DMS 273 (cell line): ENCODE measurements around the gene PRKAG2.

Experiments
- DNase-seq: peaks from one replicate; lab custom pipeline; 2025; ENCODE audit not compliant: unreplicated experiment; lab: John Stamatoyannopoulos, UW

Gene PRKAG2

DNA sequence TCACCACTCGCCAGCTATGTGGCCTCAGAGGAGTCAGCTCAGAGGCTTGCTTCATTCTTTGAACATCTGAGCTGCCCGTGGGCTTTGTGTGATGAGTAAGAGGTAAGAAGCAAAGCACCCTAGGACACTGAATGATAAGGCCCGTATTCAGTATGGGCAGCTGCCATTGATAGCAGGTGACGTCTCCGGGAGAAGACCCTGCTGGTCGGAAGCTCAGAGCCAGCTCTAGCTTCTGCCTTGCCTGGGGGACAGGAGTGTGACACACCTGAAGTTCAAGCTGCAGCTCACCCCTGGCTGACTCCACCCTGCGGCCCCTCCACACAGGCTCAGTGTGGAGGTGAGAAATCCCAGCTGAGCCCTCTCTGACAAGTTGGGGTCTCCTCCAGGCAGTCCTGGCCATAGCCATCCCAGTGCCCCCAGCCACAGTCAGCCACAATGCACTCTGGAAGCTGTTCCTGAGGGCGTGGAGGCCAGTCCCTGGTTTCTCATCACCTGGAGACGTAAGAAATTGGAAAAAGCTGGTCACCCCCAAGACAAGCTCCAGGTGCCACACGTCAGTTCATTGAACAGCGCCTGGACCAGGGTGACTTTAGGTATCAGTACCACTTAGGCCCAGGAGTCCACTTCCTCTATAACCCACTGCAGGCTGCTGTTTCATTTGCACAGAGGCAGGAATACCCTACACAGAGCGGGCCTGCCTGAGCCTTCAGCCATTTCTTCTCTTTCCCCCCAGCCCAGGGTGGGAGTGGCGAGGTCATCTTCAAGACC is 192.3 kb downstream of the PRKAG2 start:
- no peak for DNase-seq

DNA sequence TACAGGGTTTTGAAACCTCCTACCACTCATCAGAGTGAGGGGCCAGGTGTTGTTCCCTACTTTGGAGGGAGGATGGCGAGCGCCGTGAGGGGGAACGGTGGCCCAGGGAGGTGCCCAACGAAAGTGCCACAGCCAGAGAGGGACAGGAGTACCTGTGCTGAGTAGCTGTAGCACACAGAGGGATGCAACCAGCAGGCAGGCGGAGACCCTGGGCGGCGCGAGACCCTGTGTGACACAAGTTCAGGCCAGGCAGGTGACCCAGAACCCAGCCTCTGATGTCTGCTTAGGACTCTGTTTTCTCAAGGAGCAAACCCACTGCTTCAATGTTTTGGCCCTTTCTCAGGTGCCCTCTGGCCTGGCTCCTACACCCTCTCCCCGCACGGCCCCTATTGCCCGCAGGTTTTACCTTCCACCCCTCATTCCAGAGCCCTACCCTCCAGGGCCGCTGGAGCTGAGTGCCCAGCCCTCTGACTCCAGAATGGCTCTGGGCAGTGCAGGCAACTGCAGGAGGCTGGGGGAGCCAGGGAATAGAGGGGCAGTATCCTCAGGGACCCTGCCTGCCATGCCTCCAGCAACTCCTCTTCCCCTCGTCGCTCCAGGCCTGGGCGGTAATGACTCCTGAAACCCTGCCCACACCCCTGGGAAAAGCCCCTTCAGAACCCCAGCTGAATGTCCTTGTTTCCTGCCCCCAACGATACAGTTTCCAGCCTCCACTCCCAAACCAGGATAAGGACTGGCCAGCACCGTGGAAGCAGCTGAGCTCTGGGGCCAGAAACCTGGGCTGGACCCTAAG is 193.1 kb downstream of the PRKAG2 start:
- no peak for DNase-seq

DNA sequence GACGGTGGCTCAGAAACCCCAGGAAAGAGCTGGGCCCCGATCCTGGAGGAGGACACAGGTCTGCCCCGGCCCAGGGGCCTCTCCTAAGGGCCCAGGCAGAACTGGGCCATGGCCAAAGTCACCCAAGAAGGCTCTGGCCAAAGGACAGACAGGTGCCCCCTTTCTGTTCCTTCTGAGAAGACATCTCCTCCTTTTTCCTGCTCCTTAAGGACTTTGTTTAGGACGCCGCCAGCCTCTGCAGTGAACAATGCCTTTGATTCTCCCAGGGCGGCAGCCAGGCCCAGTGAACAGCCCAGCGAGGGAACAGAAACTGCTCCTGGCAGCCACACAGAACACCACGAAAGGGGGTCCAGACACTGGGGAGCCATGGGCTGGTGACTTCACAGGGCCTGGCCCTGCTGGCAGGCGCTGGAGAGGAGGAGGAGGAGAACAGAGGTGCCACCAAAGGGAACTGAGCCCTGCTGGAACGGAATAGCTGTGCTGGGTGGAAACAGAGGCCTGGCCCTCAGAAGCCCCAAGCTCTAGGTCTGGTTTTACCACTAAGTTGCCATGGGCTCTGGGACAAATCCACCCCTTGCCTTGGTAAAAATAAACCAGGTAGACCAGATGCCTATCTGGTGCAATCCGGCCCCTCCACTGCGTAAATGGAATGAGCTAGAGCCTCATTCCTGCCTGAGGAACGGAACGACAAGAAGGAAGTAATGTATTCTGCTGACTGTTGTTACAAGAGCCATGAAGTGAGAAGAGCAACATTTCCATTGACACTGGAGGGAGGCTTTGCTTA is 193.9 kb downstream of the PRKAG2 start:
- no peak for DNase-seq

DNA sequence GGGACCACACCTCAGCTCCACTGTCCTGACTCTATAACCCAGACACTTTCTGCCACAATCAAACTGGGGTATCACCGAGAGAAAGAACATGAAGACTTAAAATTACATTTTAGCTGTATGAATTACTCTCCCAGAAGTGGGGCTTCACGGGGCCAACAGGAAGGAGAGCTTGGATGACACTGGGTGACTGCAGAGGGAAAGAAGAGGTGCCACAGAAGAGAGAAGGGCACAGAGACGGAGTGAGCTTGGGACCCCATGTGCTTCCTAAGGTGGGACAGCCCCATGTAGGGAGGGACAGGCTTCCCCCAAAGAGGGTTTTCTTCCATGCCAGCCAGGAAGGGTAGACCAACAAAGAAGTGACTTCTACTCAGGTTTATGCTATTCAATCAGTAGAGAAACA is 195.2 kb downstream of the PRKAG2 start:
- no peak for DNase-seq

DNA sequence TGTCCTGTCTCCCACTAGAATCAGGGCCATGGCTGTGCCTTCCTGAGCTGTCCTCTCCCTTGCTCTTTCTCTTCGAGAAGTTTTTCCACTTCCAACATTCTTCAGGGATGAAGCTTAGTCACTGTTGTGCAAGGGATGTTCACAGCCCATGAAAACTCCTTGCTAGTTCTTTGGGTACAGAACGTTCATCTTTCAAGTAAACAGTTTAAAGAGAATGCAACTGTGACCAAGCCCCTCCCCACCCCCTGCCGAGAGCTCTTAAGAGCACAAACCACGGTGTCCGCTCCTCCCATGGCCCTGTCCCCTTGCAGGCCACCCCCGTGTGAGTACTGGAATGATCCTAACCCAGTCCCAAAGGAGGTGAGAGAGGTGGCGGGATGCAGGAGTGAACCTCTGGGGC is 196.1 kb downstream of the PRKAG2 start:
- DNase-seq = no peak

DNA sequence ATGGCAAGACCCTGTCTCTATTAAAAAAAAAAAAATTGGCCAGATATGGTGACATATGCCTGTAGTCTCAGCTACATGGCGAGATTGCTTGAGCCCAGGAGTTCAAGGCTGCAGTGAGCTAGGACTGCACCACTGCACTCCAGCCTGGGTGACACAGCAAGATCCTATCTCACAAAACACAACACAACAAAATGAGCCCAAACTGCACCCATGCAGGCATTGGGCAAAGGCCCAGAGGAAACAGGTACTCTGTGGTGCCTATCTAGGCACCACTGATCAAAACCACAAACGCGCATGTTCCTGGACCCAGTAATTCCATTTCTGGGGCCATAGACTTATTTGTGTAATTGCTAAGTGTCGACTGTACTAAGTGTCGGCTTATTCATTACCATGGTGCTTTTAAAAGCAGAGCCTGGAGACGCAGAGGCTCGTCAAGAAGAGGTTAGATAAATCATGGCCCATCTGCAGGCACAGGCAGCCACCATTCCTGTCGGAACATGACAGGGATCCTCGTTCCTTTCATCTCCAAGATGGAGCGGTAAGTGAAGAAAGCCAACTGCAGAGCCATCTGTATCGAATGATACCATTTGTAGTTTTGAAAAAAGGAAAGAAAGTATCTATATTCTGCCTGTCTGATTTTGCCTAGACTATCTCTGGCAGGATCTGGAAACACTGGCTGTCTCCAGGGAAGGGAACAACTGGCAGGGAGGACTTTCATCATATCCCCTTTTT is 196.9 kb downstream of the PRKAG2 start:
- no peak for DNase-seq

DNA sequence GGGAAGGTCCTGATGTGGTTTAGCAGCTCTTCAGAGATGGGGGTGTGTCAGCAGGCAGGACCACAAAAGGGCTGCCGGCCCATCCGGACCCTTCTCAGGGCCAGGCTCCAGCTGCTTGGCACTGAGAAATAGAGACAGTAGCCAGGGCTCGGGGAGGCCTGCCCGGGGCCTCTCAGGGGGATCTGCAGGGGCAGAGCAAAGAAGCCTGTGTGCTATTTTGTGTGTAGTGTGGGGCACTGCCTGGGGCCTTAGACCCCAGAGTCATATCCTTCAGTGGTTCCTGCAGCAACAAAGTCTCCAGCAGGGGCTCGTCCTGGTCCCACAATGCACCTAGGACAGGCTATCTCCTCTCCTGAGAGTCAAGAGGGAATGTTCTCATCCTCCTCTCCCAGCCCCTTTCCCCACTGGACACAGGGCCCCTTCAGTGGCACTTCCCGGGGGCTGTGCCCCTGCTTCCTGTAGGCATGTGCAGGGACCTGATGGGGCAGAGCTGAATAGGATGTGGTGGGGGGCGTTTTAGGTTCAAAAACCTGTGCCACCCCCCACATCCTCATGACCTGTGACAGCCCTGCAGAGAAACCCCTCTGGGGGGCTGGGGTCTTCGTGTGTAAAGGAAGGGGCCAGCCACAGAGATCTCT is 197.7 kb downstream of the PRKAG2 start:
- no peak for DNase-seq

DNA sequence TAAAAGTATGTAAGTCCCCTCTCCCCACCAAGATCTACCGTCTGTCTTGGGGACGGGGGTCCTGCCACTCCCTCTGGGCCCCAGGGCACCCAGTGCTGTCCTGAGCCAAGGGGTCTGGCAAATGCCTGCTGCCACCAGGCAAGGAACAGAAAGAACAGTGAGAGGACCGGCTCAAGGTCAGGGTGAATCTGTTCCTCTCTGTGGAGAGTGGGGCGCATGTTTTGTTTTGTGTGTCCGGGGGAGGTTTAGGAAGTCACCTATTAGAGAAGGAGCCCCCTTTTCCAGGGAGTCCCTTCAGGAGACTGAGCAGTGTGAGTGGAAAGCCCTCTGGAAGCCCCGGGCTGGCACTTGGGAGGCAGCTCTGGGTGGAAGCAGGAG is 198.7 kb downstream of the PRKAG2 start:
- no peak for DNase-seq

DNA sequence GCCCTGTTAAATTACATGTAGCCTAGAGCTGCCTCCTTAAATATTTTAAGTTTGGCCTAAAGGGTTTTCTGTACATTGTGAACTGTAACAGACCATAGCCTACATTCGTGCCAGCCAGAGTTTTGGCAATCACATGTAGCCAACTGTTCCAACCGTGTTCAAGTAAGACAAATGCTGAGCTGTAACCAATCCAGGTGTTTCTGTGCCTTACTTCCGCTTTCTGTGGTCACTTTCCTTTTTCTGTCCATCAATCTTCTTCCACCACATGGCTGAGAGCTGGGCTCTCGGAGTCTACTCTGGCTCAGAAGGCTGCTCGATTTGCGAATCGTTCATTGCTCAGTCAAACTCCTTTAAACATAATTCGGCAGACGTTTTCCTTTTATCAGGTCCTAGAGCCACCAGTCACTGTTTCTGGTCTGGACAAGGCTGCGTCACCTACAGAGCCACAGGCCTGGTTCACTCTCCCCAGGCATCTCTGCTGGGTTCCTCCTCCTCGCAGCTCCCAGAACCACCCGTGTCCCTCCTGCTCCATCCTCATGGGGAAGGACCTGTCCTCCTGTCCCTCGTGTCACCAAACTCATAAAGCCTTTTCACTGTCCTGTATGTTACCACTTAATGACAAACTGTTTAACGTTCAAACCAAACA is 199.2 kb downstream of the PRKAG2 start:
- no peak for DNase-seq

DNA sequence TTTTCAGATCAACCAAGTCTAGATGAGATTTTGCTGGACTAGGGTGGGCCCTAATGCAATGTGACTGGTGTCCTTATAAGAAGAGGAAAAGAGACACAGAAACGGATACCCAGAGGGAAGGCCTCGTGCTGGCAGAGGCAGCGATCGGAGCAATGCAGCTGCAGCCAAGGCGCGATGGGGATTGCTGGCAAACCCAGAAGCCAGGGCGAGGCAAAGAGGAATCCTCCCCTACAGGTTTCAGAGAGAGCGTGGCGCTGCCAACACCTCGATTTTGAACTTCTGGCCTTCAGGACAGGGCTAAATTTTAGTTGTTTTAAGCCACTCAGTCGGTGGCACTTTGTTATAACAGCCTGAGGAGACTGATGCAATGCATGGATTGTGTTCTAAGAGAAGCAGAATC is 200.2 kb downstream of the PRKAG2 start:
- DNase-seq = no peak

DNA sequence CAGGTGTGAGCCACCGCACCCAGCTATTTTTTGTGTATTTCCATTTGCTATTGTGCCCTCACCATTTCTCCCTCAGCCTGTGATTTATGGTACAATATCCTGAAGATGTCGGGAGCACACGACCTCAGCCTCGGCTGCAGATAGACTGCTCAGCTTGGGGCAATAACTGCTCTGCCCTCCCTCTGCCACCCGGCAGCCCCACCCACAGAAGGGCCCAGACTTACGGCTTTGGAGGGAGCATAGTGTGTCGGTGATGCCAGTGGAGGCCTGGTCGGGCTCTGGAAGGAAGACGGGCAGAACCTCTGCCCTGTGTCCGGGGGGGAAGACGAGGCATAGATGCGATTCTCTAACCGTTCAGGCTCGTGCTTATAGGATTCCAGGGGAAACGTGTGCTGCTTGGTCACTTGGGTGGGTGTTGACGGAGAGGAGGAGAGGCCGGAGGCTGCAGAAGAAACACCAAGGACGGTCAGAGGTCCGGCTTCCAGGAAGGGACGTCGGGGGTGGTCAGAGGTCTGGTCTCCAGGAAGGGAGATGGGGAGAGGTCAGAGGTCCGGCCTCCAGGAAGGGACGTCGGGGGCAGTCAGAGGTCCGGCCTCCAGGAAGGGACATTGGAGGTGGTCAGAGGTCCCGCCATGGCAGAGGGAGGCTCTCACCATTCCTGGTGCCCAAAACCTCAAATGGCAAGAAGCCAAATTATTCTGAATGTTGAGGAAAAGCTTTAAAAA is 201.6 kb downstream of the PRKAG2 start:
- DNase-seq = no peak

DNA sequence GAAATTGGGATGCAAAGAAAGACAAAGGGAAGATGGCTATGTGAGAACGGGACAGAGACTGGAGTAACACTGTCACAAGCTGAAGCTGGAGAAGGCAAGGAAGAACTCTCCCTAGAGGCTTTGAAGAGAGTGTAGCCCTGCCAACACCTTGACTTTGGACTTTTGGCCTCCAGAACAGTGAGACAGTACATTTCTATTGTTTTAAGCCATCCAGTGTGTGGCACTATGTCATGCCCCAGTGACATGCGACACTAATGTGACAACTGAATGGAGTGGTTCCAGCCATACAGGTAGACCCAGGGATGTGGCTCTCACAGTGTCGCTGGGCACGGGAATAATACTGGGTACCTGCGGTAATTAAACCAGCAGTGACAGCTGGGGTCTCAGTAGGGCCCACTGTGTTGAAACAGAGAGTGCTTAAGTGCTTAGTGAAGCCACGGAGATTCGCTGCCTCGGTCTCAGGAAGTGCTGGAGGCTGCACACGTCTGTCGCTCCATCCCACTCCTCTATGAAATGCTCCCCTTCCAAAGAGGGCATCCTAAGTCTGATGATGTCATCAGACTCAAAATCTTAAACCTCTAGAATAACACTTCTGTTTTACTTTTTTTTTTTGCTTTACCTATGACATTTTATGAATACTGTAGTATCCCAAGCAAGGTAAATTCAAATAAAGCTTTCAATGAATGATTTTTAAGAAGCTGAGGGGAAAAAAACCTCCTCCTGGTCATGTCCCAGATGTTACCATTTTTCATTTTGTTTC is 202.6 kb downstream of the PRKAG2 start:
- no peak for DNase-seq

DNA sequence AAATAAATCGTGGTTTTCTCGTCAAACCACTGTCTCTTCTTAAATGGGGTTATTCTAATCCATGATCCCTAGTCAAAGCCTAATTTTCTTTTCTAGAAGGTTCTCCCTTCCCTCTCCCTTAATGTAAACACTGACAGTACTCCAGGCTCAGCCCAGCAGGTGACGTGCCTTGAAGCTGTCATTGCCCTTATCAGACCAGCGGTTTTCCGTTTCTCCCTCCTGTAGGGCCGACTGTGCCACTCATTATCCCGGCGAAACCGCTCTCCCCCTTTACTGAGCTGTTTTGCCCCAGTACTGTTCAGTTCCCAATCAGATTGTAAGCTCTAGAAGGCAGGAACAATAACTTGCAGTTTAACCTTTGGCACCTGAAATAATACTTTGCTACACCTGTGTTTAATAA is 203.7 kb downstream of the PRKAG2 start:
- no peak for DNase-seq

DNA sequence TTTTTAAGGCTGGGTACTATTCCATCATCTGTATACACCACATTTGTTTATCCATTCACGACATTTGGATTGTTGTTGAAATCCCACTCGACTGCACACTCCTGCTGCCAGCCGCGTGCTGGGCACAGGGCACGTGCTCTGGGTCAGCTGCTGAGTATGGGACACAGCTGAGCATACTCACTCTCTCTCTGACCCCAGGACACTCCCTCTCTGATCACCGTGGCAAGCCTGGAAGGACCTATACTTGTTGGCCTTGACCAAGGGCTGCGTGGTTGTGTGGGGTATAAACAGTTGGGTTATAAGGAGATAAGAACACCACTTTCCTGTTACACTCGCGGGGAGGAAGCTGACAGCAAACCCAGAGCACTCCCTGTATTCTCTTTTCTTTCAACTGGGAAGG is 204.2 kb downstream of the PRKAG2 start:
- DNase-seq = no peak

DNA sequence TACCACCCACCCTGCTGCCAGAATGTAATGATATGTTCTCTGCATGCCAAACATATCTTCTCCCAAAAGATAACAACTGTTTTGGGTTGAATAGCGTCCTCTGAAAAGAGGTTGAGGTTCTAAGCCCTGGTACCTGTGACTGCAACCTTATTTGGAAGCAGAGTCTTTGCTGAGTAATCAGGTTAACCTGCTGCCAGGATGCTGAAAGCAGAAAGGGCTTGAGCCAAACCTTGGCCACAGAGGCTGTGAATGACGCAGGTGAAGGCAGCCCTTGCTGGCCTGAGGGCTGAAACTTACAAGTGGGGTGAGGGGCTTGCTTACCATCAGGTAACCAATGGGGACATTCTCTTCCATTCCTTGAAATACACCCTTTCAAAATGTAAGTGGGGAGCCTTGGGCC is 205.4 kb downstream of the PRKAG2 start:
- no peak for DNase-seq

DNA sequence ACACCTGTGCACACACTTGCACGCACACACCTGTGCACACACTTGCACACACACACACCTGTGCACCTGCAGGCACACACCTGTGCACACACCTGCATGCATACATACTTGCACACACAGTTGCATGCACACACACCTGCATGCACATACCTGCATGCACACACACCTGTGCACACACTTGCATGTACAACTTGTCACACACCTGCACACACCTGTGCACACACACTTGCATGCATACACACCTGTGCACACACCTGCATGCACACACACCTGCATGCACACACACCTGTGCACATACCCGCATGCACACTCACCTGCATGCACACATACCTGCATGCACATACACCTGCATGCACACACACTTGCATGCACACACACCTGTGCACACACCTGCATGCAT is 207.2 kb downstream of the PRKAG2 start:
- no peak for DNase-seq

DNA sequence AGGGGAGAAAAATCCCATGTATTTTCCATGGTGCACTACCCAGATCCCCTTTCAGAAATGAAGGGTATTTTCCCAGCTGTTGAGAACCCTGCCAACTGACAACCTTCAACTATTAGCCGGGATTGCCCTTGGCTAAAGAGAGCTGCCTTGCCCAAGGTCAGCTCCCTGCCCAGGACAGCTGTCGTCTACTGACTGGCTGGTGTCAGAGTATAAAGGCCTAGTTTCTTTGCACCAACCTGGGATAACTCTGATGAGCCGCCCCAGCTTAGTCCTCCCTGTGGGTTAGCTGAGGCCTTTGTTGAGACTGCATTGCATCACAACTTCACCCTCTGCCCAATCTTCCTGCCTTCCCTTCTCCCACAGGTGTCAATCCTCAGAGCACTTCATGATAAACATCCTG is 210.0 kb downstream of the PRKAG2 start:
- no peak for DNase-seq

DNA sequence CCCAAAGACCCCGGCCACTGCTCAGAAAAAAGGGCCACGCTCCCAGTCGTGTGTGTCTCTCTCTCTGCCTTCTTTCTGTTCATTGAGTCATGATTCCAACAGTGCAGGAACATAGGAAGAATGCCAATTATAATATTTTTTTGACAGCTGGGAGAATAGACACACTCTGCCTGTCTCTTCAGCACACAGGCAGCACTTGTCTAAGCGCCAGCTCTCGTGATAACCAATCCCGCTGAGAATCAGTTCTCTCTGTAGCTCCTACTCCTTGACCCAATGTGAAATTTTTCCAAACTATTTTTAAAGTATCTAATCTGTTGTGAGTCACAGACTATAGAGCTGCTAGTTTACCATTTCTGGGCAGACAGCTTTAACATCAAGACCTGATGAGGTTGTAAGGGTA is 211.5 kb downstream of the PRKAG2 start:
- no peak for DNase-seq

DNA sequence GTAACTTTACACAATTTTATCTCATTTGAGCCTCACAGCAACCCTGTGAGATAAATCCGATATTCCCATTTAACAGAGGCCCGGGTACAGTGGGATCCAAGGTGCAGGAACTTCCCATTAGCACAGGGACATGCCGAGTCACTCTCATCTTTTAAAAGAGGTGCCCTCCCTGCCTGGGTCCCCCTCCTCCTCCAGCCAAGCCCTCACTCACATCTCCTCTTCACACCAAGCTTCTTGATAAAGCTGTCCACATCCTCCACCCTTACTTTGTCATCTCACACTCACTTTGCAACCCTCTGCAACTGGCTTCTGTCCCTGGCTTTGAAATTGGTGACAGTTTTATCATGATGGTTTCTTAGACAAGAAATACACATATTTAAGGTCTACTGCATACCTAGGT is 212.6 kb downstream of the PRKAG2 start:
- DNase-seq = no peak
